CD4-positive, alpha-beta T cell treated with Interleukin-10 for 1 hour (primary cell): ENCODE data around the gene EFNA5.

Source experiments
- DNase-seq: peaks from one replicate; pipeline ENCODE4 v3.0.0-alpha.2; 2020

EFNA5 gene

DNA sequence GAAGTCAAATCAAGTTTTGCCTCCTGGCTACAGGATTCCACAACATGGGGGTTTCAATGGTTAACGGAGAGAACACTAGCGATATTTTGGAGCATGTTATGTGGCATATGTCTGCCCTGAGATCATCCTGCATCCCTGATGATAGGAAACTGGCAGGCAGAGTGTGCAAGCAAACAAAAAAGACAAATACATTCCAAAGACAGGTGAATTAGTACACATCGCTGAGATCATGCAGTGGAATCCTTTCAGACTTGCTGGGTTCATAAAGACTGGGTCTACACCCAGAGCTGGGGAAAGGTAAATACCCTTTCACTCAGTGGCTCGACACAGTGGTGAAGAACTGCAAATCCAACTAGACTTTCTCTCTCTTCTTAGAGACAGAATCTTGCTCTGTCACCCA lies 286.5 kb downstream of the EFNA5 start:
- no peak for DNase-seq

DNA sequence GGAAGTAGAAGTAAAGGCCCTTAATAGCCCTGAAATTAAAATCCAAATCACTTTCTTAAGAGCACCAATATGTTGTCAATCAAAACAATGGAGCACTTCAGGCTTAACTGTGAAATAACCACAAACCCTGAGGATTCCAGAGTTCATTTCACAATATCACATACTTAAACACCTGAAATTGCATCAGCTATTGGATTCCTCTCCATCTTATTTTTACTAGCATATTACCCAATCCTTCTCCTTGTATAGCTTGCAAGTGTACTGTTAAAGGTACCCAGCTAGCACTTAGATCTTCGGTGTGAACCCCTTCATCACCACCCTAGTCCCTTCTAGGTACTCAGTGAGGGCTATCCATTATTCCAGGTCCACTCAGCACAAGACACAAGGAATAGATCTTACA lies 287.3 kb downstream of the EFNA5 start:
- no peak for DNase-seq

DNA sequence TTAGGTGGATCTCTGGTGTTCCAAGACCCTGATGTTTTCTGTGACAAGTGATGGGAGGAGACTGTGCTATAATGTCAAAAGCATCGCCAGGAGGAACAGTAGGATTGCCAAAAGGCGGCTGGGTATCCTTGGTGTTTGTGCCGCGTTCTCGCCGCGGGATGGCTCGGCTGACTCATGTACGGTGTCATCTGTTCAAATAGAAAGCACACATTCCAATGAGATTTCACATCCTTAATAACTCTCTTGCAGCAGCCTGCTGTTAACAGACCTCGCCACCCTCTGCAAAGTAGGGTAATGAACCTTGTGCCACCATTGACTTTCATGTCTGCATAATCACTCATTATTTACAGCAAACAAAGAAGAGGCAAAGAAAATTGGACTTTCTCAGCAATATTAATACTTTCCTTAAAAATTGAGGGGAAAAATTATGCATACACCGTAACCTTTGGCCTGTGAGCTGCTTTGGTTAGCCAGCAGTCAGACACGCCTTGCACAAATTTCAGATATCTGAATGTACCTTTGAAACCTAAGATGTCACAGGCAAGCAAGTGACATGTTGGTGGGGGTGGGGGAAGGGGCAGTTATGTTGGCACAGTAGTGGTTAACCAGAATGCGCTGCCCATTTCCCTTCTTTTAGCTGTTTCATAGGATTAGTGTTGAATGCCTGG lies 289.4 kb downstream of the EFNA5 start:
- DNase-seq = no peak

DNA sequence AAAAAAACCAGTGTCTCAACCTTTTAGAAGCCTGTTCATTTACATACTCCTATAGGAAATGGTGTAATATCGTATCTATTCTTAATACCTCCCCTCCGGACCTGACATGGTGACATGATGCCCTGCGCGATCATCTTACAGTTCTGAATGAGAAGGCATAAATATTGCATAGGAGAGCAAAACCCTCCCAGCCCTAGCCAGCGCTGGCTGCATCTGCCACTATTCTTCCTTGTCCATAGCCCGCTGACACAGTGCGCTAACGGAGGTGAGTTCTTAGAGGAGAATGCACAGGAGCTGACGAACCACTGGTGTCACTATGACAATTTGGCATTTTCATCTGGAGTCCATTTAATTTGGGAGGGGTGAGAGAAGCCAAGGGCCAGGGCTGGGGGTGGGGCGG lies 290.1 kb downstream of the EFNA5 start:
- no peak for DNase-seq

DNA sequence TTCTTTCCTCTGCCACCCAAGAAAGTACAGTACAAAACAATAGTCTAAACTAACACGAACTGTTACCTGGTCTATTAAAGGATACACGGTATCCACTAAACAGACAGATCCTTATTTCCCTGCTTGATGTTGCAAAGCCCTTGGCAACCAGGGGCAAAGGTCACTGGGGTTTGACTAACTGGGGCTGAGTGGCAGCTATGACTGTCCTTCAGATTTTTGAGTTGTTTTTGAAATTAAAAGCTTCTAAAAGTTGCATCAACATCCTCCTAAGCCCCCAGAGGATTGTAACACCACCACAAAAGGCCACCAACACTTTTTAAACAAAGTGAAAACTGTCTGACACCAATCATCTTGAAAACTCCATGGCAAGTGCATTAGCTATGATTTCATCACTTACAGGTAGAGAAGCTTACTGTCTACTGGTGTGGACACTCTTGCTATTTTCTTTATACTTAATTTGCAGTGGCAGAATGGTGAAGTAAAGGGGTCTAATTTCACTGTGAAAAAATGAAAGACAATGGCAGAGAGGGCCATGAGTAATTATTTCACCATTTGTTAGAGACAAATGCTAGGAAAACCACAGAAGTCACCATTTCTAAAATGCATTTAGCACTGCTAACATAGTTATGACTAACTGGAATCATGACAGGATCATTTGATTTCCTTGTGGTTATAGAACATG lies 292.4 kb downstream of the EFNA5 start:
- no peak for DNase-seq

DNA sequence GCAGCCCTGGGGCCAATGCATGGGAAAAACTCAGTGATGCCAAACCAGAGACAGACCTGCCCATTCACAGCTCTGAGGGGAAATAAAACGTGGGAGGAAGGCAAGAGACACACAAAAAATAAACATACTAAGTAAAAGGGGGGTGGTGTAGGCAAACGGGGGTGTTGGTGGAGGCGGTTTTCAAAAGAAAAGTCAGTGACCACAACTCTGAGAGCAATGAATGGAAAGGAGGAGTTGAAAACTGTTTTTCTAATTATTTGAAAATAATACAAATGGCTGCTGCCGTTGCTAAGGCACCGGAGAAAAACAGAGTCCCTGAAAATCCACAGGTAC lies 293.5 kb downstream of the EFNA5 start:
- no peak for DNase-seq

DNA sequence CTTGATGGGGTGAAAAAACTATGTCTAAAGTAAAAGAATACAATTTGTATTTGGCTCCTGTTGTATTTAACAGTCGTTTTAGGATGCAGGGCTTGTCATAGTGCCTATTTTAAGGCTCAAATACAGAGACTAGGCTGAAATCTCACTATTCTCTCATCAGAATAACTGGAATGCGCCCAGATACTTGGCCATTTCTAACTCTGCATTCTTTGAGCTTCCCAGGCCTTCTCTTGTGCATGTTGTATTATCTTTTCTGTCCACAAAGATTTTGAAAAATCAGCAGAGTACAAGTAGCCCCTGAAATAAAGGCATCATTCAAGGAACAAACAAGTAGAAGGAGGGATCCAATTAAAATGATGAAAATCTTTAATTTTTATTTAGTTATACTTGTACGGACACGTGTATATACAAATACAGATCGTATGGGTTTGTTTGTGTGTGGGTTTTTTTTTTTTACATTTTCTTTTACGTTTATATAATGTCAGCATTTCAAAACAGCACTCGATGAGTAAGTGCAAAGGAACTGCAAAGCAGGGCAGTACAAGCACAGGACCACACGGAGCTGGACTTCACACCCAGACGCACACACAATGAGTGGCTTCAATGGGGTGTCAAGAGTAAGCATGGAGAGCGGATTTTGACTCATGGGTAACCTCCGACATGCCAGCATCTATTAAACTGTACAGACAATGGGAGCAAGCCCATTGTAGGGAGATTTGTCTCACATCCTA lies 294.0 kb downstream of the EFNA5 start:
- no peak for DNase-seq

DNA sequence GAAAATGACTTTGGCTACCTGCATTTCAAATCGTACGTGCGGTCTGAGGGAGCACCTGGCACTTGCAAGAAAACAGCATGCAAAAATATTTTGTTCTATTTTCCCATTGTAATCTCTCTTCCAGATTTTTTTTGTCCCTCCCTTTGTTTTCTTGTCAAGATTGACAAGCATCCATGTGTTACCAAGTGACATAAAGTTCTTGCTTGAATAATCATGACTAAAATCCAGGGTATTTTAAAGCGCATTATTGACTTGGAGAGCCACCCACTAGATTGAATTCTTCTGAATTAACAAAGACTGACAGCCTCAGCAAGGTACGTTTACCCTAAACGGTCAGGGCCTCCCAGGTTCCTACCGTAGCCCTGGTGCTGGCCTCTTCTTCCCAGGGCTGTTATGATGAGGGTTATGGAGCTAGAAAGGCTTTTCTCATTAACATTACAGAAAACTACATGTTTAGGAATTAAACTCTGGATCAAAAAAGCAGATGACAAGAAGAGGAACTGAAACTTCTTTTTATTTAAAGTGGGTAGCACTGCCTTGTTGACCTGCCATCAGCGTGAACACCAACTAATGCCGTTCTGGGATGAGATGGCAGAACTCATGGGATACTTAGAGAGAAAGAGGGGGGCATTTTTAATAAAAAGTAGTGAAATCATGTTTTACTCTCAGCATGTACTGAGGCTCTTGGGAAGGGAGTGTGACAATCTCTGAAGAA lies 297.0 kb downstream of the EFNA5 start:
- DNase-seq = no peak

DNA sequence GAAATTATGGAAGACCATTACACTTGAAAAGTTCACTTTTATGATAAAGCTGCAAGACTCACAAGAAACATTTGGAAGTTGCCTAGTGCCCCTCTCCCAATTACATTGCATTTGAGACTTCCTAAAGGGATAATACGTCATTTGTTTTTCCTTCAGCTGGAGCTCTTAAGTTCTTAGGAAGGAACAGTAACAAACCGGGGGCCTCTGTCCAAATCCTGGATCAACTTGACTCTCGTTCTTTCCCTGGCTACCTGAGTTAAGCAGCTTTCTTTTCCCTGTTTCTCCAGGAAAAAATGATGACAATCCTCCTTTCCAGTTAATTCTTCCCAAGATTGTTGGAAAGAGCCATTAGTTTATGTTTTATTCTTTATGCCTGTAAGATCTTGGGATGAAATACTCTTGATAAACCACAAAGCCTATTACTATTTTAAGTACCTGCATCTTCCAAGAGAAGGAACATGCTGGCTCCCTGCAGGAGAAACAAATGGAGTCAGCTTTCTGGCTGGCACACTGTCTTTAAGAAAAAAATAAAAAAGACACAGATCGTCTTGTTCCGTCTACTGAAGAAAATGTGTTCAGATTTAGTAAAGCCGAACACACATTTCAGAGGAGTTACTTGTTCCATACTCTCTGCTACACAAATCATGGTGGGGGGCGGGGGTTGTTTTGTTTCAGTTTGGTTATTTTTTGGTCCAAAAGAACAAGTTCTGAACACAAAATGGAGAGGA lies 297.9 kb downstream of the EFNA5 start:
- DNase-seq = no peak

DNA sequence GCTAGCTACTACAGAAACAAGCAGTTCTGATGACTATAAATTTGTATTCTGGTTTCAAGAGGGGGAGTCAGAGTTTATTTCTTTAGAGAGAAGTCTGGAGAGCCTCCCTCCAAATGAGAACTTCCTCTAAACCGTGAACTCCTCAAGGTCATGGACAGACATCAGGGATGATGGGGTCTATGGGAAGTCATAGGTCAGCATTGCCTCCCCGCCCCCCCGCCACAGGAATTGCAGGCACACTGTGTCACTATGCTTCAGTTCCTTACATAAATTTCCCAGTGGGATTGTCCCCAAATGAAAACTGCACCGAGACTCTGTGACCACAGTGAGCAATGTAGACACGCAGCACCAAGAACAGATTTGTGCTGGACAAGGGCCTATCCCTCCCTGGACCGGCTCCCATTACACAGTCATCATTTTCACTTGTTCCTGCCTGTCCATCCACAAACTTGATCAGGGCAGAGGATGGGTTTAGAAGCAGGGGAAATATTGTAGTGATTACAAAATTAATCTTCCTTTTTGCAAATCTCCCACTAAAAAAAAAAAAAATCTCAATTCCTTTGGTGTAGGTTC lies 300.3 kb downstream of the EFNA5 start:
- DNase-seq = no peak

DNA sequence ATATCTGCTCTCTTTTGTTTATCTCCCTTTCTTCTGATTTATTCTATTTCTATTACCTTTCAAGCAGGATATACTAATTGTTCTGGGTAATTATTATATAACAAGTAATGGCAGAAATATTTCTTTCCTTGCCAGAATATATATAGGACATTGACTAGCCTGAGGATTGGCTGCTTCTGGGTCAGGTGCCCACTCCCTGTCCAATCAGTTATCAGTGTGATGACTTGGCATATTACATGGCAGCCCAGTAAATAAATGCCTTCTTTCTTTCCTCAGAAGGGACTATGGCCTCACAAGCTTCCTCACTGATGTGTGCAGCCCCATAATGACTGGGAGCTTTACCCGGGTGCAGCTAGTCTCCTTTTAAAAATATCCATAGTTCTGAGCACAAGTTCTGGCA lies 301.1 kb downstream of the EFNA5 start:
- DNase-seq = no peak

DNA sequence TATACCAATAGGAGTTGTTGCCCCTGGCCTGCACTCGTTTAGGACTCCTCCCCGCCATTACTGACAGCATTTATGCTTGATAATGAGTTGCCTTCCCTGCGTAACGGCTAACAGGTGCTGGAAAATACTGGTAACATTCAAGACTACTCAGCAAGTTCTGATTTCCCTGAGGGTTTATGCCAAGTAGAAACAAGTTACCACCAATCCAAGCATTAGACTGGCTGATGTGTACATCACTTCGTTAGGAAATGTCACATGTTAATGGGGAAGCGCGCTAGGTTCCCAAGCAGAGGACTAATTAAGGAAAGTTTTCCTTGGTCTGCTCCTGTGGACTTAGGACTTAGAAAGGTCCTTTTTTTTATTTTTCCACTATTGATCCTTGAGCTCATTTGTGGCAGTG lies 302.1 kb downstream of the EFNA5 start:
- DNase-seq = no peak

DNA sequence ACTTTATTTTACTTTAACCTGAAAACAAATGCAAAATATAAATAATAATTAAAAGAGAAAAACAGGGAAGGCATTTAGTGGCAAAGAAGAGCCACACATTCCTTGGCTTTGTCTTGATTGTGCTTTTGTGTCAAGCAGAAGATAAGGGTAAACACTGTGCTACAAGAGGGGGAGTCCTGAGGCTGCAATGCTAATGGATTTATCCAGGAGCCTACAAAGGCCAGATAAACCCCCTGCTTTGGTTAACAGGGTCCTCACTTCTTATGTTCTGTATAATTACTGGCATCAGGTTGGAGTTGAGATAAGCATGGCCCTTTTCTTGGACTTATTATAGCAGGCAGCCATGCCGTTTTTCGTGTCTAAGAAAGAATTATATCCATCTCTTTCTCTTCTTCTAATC lies 302.8 kb downstream of the EFNA5 start:
- no peak for DNase-seq

DNA sequence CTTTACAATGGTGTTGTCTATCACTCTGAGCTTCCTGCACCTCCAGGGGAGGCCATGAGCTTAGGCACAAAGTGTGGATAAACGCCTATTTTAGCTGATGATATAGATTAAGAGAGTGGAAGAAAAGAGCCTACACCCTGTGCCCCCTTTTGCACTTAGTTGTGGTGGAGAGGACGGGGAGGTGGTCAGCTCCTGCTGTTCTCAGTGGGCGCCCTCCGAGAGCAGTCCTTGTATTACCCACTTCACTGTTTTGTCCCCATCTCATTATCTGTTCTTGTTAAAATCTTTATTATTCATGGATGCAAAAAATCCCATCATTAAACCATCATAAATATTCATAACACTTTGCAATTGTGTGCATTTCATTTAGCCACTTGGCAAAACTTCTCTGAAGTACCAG lies 303.3 kb downstream of the EFNA5 start:
- no peak for DNase-seq

DNA sequence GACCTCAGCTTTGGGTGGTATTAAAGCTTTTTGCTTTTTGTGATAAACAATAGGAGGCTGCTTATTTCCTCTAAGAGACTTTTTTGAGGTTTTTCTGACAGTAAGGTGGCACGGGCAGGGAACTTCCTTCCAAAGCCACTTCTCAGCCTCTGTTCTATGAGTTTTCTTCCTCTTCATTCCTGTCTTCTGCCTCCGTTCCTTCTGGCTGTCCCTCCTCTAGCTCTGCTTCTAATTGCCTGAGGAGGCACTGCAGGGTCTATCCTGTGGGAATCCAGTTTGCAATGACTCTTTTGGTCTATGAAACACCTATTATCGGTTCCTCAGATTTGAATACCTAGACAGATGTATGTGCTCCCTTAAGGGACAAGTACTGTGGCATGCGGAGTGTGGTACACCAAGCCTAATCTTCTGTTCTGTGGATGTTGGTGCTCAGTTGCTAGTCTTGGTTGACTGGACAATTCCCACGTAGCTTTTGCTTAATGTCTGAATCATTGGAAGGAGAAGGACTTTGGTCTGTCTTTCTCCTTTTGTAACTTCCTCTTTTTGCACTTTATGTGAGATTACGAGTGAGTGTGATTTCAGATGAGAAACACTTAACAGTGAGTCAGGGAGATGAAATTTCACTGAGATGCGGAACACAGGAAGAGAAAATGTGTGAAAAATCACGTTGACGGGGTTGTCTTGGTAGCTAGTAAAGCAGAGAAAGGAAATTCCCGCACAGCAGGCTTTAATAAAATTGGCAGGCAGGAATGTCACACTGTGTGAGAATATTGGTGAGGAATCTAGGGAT lies 305.2 kb downstream of the EFNA5 start:
- DNase-seq = peak; percentile 23

DNA sequence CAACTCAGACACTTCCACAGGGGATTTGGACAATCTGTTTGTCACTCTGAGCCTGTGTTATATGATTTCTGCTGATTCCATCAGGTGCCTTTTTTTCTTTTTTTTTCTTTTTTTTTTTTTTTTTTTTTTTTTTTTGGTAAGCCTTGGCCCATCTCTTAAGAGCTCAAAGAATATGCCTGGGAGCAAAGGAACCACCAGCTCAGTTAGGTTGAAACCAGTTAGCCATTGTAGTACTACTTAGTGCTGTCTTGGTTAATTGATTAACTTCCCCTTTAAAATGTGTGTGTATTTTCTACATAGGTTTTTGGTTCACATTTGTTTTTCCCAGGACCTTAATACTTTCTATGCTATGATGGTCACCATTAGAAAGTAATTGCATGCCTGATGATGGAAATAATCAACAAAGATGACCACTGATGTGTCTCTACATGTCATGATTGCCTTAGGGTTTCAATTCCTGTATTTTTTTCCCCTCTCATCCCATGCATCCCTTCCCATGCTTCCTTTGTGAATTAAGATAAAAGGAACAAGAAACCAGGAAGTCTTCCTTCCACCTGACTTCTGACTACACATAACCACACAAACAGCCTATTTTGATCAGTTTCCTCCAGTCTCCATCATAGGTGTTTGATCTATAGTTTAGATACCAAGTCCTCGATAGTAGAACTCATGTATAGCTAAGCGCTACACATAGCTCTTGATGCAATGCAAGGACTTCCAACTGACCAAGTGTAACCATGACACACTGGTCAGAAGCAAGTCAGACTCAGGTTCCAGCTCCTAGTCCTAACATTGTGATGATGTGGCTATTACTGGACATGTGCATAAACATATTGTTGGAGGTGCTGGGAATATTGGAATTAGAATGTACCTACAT lies 306.1 kb downstream of the EFNA5 start:
- no peak for DNase-seq

DNA sequence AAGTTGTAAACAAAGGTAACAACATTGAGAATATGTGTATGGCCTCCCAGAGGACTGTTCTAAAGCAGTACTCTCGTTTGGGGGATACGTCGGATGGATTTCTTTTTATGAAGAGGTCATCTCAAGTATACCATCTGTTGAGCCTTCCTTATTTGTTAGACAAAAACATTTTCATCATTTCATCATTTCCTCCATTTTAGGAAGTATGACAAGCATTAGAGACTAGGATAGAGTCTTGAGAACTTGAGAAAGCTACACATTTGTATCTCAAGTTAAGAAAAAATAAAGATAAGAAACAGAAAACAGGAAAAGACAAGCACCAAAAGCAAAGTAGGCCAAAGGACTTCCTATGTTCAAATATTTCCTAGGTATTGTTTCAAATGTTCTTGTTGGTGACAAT lies 307.0 kb downstream of the EFNA5 start:
- no peak for DNase-seq

DNA sequence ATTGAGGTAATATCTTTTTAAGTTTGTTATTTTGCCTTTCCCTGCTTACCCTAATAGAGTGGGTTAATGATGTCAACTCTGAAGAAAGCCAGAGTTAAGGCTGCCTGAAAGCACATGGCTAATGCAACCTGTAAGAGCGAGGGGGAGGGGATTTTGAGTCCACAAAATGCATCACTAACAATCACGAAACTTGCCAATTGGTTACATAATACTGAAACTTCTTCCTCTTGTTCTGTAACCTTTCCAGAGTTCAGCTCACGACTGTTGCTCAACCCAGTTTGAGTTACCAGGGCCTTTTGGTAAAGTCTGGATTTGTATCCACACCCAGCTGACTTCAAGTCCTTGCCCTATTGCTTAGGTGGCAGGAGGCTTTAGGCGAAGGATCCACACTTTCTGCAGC lies 308.8 kb downstream of the EFNA5 start:
- DNase-seq = peak; percentile 12

DNA sequence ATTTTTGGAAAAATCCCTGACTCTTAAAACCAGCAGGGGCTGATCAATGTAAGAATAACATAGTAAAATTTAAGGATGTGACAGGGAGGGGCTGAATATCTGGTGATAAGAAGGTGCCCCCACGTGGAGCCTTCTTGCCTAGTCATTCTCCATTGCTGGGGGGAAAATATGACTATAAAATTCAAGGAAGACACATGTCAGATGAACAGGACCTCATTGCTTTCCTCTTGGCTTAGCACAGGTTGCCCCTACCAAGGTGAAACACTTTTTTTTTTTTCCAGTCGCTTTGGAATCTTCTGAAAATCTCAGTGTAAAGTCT lies 310.9 kb downstream of the EFNA5 start:
- DNase-seq = no peak

DNA sequence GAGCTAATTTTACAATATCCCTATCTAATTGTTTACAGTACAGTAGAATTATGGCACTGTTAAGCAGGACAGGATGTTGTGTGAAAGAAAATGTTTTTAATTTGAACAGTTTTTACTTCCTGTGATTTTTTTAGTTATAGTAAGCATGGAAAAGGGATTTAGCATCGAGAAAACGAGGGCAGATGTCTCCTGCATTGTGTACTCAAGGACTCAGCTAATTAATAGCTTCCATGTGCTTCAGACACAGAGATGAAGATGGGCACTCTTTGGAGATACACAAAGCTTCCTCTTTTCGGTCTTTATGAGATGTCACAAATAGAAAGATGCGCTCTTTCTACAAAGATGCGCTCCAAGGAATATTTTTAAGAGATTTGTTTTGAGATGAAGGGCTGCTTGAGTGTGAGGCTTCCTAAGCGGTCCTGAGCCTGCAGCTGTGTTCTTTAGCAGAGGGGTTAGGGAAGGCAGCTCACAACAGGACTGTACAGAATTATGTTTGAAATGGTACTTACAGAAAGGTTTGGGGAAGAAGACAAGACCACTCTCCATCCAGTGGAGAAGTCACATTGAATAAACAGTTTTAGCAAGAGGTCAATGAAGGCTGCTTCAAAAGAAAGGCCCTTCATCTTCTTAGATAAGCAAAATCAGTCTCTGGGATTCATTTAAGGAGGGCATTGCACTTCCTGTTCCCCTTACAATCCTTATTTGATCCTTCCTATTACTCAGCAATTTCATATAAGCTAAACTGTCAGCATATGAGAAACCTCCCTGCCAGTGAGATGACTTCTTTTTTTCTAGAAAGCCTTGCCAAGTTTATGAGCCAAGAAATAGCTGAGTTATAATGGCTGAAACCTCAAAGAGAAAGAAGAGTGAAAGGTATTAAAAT lies 311.5 kb downstream of the EFNA5 start:
- DNase-seq = no peak
